ENCODE results near the gene RNF208.

RNF208 gene

DNA sequence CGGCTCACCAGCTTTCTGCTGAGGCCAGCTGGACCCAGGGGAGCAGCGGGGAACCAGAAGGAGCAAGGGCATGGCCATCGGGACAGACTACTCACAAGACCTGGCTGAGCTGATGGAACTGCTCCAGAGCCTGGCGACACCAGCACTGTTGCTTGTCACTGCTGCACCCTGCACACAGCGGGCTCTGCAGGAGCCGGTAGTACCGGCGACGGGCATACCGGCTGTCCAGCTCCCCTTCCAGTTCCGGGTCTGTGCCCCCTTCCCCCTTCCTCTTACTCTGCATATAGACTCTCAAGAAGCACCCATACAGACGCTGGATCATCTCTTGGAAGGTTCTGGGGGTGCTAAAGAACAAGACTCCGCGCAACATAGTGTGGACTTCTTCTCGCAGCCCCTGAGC lies 34.7 kb downstream of the RNF208 start:
- H3K4me3 ChIP-seq (ENCODE audit: low read depth, low read length) = peak overlapping the region; percentile 96
- no peak for DNase-seq (ENCODE audit: low read depth)
- no peak for TF ChIP-seq CTCF (IDR thresholded peaks at IDR 0.05; ENCODE audit: insufficient read depth, low read depth, low read length, missing control alignments)

DNA sequence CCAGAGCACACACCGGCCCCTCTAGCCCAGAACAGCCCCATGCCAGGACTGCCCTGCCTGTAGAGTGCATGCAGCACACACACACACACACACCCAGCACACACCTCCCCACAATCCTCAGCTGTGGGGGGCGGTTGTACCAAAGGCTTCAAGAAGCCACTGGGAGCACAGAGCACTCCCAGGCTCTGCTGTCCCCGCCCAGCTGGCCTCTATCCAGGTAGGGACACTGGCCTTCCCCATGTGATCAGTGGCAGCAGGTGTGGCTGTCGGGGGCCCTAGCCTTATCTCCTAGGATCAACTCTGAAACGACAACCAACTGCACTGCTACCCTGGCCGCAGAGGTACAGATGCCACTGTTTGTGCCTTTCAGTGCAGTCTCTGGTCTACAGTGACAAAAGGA lies 35.7 kb downstream of the RNF208 start:
- TF ChIP-seq CTCF (IDR thresholded peaks at IDR 0.05; ENCODE audit: insufficient read depth, low read depth, low read length, missing control alignments) = no peak
- no peak overlapping the region for H3K4me3 ChIP-seq (ENCODE audit: low read depth, low read length)
- no peak for DNase-seq (ENCODE audit: low read depth)

DNA sequence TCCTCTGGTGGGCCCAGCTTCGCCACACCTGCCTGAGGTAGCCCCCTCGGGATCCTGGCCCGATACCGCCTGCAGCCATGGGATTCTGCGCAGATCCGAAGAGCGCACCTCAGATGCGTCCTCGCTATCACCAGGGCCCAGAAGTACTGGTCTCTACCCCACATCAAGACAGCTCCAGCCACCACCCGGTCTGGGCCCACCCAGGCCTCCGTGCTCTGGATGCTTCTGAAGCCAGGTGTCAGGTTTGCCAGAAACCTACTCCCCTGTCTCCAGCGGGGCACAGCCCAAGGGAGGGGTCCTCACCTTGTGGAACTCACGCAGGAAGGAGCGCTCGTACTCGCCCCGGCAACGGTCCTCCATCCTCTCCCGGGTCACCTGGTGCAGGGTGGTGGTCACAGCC lies 36.1 kb downstream of the RNF208 start:
- no peak for TF ChIP-seq CTCF (IDR thresholded peaks at IDR 0.05; ENCODE audit: insufficient read depth, low read depth, low read length, missing control alignments)
- no peak for DNase-seq (ENCODE audit: low read depth)
- H3K4me3 ChIP-seq (ENCODE audit: low read depth, low read length) = no peak overlapping the region

GRCh38 chr9:137184881-137185660 lies 37.0 kb downstream of the RNF208 start:
- no peak for TF ChIP-seq CTCF (IDR thresholded peaks at IDR 0.05; ENCODE audit: insufficient read depth, low read depth, low read length, missing control alignments)
- no peak for DNase-seq (ENCODE audit: low read depth)
- no peak overlapping the region for H3K4me3 ChIP-seq (ENCODE audit: low read depth, low read length)

DNA sequence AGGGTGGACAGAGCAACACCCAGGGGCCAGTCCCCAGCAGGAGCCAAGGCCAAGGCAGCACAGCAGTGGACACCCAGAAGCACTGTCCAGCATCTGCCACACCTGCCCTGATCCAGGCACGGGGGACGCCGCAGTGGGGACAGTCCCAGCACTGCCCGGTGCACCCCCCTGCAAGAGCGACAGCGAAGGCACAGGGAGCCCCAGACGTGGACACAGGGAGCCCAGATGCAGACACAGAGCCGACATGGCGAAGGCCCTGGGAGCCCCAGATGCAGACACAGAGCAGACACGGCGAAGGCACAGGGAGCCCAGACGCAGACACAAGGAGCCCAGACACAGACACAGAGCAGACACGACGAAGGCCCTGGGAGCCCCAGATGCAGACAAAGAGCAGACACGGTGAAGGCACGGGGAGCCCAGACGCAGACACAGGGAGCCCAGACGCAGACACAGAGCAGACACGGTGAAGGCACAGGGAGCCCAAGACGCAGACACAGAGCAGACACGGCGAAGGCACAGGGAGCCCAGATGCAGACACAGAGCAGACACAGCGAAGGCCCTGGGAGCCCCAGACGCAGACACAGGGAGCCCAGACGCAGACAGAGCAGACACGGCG lies 38.0 kb downstream of the RNF208 start:
- TF ChIP-seq CTCF (IDR thresholded peaks at IDR 0.05; ENCODE audit: insufficient read depth, low read depth, low read length, missing control alignments) = no peak
- H3K4me3 ChIP-seq (ENCODE audit: low read depth, low read length) = no peak overlapping the region
- no peak for DNase-seq (ENCODE audit: low read depth)

DNA sequence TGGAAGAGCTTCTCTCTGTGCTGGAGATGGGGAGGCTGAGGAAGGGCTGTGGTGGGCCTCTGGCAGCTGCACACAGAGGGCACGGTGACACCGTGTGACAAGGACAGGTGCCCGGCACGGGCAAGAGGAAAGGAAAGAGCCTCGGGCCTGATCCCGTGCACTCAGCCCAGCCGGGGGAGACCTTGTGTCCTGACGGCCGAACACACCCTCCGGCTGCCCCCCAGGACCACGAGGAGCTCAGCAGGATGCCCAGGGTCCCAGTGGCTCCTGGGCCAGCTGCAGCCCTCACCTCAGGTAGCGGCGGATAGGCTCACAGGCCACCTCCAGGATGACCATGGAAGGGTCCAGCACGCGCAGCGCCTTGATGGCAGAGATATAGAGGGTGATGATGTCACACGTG lies 39.2 kb downstream of the RNF208 start:
- DNase-seq (ENCODE audit: low read depth) = no peak
- H3K4me3 ChIP-seq (ENCODE audit: low read depth, low read length) = no peak overlapping the region
- no peak for TF ChIP-seq CTCF (IDR thresholded peaks at IDR 0.05; ENCODE audit: insufficient read depth, low read depth, low read length, missing control alignments)
